Measurements from ENCODE around the gene CPO.

- TF ChIP-seq EZH2phosphoT487 (IDR thresholded peaks at IDR 0.05; ENCODE audit: insufficient read depth, low read depth) (no peak), EZH2 (IDR thresholded peaks at IDR 0.05; ENCODE audit: insufficient read depth, poor library complexity, severe bottlenecking) (no peak)
Observed at GRCh38 chr2:206981086-206981674, 41.9 kb downstream of the CPO start.
